Measurements from ENCODE around the gene ANTKMT. TPM values are rescaled to one million over a fixed set of nuclear protein-coding genes. Genes with fewer than 3 reads are reported as not detected.

The ANTKMT gene
- total RNA-seq, 1 donor from 2014 or later: 27.5 TPM

- Mint-ChIP-seq H3K36me3 (no peaks in the 10 kb centered on the region), H3K4me1 (peaks cover 20% of the 10 kb centered on the region), H3K27ac (no peak overlapping the region), H3K9me3 (no peaks in the 10 kb centered on the region), H3K4me3 (no peak overlapping the region), H3K27me3 (ENCODE audit: low read depth) (no peaks in the 10 kb centered on the region)
- no peak for TF ChIP-seq CTCF (IDR thresholded peaks at IDR 0.05; ENCODE audit: unreplicated experiment)
- DNase-seq (ENCODE audit: low spot score in 2 of 2, unreplicated experiment in 2 of 2): no peak
Observed at GRCh38 chr16:762595-763268, 41.8 kb downstream of the ANTKMT start.

GRCh38 chr16:763369-764183, 42.6 kb downstream of the ANTKMT start:
- Mint-ChIP-seq H3K27me3 (ENCODE audit: low read depth) (no peaks in the 10 kb centered on the region), H3K4me3 (no peak overlapping the region), H3K27ac (no peak overlapping the region), H3K9me3 (no peaks in the 10 kb centered on the region), H3K36me3 (no peaks in the 10 kb centered on the region), H3K4me1 (peaks cover 20% of the 10 kb centered on the region)
- no peak for TF ChIP-seq CTCF (IDR thresholded peaks at IDR 0.05; ENCODE audit: unreplicated experiment)
- DNase-seq (ENCODE audit: low spot score in 2 of 2, unreplicated experiment in 2 of 2): no peak

GRCh38 chr16:764184-764750, 43.3 kb downstream of the ANTKMT start:
- Mint-ChIP-seq H3K27ac (no peak overlapping the region), H3K9me3 (no peaks in the 10 kb centered on the region), H3K4me3 (no peak overlapping the region), H3K27me3 (ENCODE audit: low read depth) (no peaks in the 10 kb centered on the region), H3K4me1 (peaks cover 20% of the 10 kb centered on the region), H3K36me3 (no peaks in the 10 kb centered on the region)
- TF ChIP-seq CTCF (IDR thresholded peaks at IDR 0.05; ENCODE audit: unreplicated experiment): no peak
- DNase-seq (ENCODE audit: low spot score in 2 of 2, unreplicated experiment in 2 of 2): no peak

GRCh38 chr16:764848-765487, 44.0 kb downstream of the ANTKMT start:
- Mint-ChIP-seq H3K9me3 (no peaks in the 10 kb centered on the region), H3K27ac (no peak overlapping the region), H3K27me3 (ENCODE audit: low read depth) (no peaks in the 10 kb centered on the region), H3K4me3 (no peak overlapping the region), H3K4me1 (peaks cover 13% of the 10 kb centered on the region), H3K36me3 (no peaks in the 10 kb centered on the region)
- TF ChIP-seq CTCF (IDR thresholded peaks at IDR 0.05; ENCODE audit: unreplicated experiment): no peak
- DNase-seq (ENCODE audit: low spot score in 2 of 2, unreplicated experiment in 2 of 2): no peak

- Mint-ChIP-seq H3K4me3 (no peak overlapping the region), H3K27me3 (ENCODE audit: low read depth) (no peaks in the 10 kb centered on the region), H3K27ac (no peak overlapping the region), H3K36me3 (no peaks in the 10 kb centered on the region), H3K4me1 (peaks cover 11% of the 10 kb centered on the region), H3K9me3 (no peaks in the 10 kb centered on the region)
- no peak for TF ChIP-seq CTCF (IDR thresholded peaks at IDR 0.05; ENCODE audit: unreplicated experiment)
- no peak for DNase-seq (ENCODE audit: low spot score in 2 of 2, unreplicated experiment in 2 of 2)
Observed at GRCh38 chr16:765488-765865, 44.5 kb downstream of the ANTKMT start.

Data from mesothelial cell of epicardium (in vitro differentiated cells).